Spleen (tissue), 11 donors: Measurements from ENCODE around the gene PTPRM. TPM values are rescaled to one million over a fixed set of nuclear protein-coding genes. Genes with fewer than 3 reads are reported as not detected.
"Not testable (repeated sequence)": the region's sequence is repeated elsewhere in the genome, so short reads cannot be mapped to it uniquely, and the experiment has no call there.

ENCODE experiments used
- DNase-seq: peaks from one replicate; pipeline ENCODE4 v3.0.0-alpha.2; 2020
- H3K27ac ChIP-seq, 8 donors: fragments of 200-600 bp; sonication (generic) in 7 of 8; 1 replicate in 4 of 8; 2 replicates in 4 of 8; pipeline versions ENCODE4 v1.5.0 to v1.8.0; 2016 to 2021; ENCODE audit warnings: inconsistent platforms in 4 of 8, mild to moderate bottlenecking in 4 of 8, moderate library complexity in 1 of 8
- H3K27me3 ChIP-seq, 7 donors: fragments of 200-600 bp; sonication (generic) in 6 of 7; replicated peaks in 1 of 7; 1 replicate in 4 of 7; 2 replicates in 3 of 7; pipeline versions ENCODE4 v1.5.0 to v1.8.0; 2016 to 2021; ENCODE audit warnings: inconsistent platforms in 3 of 7, mild to moderate bottlenecking in 1 of 7
- H3K36me3 ChIP-seq, 6 donors: fragments of 200-600 bp; sonication (generic) in 5 of 6; 1 replicate in 4 of 6; 2 replicates in 2 of 6; pipeline versions ENCODE4 v1.5.0 to v1.8.0; 2016 to 2021; ENCODE audit warnings: inconsistent platforms in 2 of 6
- H3K4me1 ChIP-seq, 6 donors: fragments of 200-600 bp; sonication (generic) in 5 of 6; 1 replicate in 3 of 6; 2 replicates in 3 of 6; pipeline versions ENCODE4 v1.5.0 to v1.8.0; 2016 to 2021; ENCODE audit warnings: inconsistent platforms in 3 of 6
- H3K4me3 ChIP-seq, 8 donors: fragments of 200-600 bp; sonication (generic) in 7 of 8; 1 replicate in 4 of 8; 2 replicates in 4 of 8; pipeline versions ENCODE4 v1.5.0 to v1.8.0; 2016 to 2021; ENCODE audit warnings: inconsistent platforms in 4 of 8, mild to moderate bottlenecking in 4 of 8, moderate library complexity in 2 of 8
- H3K9me3 ChIP-seq, 8 donors: fragments of 200-600 bp; sonication (generic) in 7 of 8; 1 replicate in 4 of 8; 2 replicates in 4 of 8; pipeline versions ENCODE4 v1.5.0 to v1.8.0; 2016 to 2021; ENCODE audit warnings: inconsistent platforms in 4 of 8
- POLR2A ChIP-seq, 3 donors: fragments of 450-650 bp; IDR thresholded peaks; one replicate each; pipeline ENCODE4 v1.5.1; 2017; ENCODE audit warnings: antibody characterized with exemption in 3 of 3, mild to moderate bottlenecking in 1 of 3
- POLR2AphosphoS5 ChIP-seq, 3 donors: sonication (generic); formaldehyde crosslinking; IDR thresholded peaks; one replicate each; pipeline ENCODE4 v1.5.1; 2017; ENCODE audit warnings: antibody characterized with exemption in 3 of 3
- WGBS, 5 donors: extraction: QIAGEN DNeasy Blood & Tissue Kit in 3 of 5; methylation state at CpG; one replicate each; pipeline versions ENCODE4 v1.1.5 to v1.1.7; 2013 to 2018; 5-methylcytosine and 5-hydroxymethylcytosine counted together
- intact Hi-C: fragments of 100-400 bp; cut with DNase I; formaldehyde crosslinking; loops from one replicate; pipeline ENCODE4 v1.15.0; 2023; ENCODE audit warnings: low total_unique reads
- polyA plus RNA-seq, 3 donors: library from polyadenylated mRNA; stranded (reverse); fragments of 200-250 nt; gene quantifications; one replicate each; pipeline ENCODE4 v1.2.1, GENCODE V29; 2013
- total RNA-seq, 7 donors: library from RNA; depleted of rRNA in 3 of 7; stranded (reverse); fragments of >200 nt in 3 of 7; fragmentation: NEBNext Ultra II Directional in 4 of 7; extraction: Animal tissue kit (Norgen Biotek cat#: 25700) in 4 of 7; gene quantifications; one replicate each; pipeline versions ENCODE4 v1.1.0 to v1.2.1, GENCODE V29; 2016 to 2021
- TF ChIP-seq, protein P1 (sequence below), 11 experiments: fragments of 200-600 bp in 7 of 11; fragments of 450-650 bp in 4 of 11; sonication (generic) in 4 of 11; IDR thresholded peaks in 8 of 11; conservative IDR thresholded peaks in 3 of 11; 1 replicate in 7 of 11; 2 replicates in 4 of 11; pipeline versions ENCODE4 v1.4.0 to v1.8.0; 2016 to 2021; ENCODE audit warnings: antibody characterized with exemption in 11 of 11, inconsistent platforms in 4 of 11, mild to moderate bottlenecking in 1 of 11
- donor health status: healthy with polysubstance abuse.
- donor health status: DM: no; HTN: no; CAD: no; lungs with moderate emphysema.
- donor health status: DM: no; HTN: no; CAD: no.
- donor health status: Bipolar disorder and iron deficiency.
- donor health status: healthy.
- donor health status: DM: no; HTN: no; CAD: no.
- donor health status: DM: yes; HTN: yes; CAD: no.

PTPRM gene
- total and polyA plus RNA-seq, 10 donors, result 23.5 to 97.8 (median 62.8) TPM

DNA sequence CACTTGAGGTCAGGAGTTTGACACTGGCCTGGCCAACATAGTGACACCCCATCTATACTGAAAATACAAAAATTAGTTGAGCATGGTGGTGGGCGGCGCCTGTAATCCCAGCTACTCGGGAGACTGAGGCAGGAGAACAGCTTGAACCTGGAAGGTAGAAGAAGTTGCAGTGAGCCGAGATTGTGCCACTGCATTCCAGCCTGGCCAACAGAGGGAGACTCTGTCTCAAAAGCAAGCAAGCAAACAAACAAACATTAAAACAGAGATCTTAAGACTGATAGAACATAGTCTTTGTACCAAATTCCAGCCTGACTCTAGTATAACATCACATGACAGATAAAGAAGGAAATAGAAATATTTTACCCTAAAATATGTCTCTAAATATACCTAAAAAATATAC, 168.1 kb downstream of the PTPRM start:
- intact Hi-C loops, result no loop called here
- H3K4me1 ChIP-seq, result no peaks in the 10 kb centered on the region
- DNase-seq, result no peak
- H3K9me3 ChIP-seq, result peaks cover 0 to 14% (median 4%) of the 10 kb centered on the region in 8 donors
- TF ChIP-seq POLR2A (IDR thresholded peaks at IDR 0.05), result no peak
- TF ChIP-seq, protein P1, sequence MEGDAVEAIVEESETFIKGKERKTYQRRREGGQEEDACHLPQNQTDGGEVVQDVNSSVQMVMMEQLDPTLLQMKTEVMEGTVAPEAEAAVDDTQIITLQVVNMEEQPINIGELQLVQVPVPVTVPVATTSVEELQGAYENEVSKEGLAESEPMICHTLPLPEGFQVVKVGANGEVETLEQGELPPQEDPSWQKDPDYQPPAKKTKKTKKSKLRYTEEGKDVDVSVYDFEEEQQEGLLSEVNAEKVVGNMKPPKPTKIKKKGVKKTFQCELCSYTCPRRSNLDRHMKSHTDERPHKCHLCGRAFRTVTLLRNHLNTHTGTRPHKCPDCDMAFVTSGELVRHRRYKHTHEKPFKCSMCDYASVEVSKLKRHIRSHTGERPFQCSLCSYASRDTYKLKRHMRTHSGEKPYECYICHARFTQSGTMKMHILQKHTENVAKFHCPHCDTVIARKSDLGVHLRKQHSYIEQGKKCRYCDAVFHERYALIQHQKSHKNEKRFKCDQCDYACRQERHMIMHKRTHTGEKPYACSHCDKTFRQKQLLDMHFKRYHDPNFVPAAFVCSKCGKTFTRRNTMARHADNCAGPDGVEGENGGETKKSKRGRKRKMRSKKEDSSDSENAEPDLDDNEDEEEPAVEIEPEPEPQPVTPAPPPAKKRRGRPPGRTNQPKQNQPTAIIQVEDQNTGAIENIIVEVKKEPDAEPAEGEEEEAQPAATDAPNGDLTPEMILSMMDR (IDR thresholded peaks at IDR 0.05 in 8 of 11, conservative IDR thresholded peaks at IDR 0.05 in 3 of 11), result no peak
- no peak for TF ChIP-seq POLR2AphosphoS5 (IDR thresholded peaks at IDR 0.05)
- H3K27ac ChIP-seq, result no peak overlapping the region
- no peak overlapping the region for H3K4me3 ChIP-seq
- no peaks in the 10 kb centered on the region for H3K27me3 ChIP-seq
- WGBS, 5 donors, result 86 to 92% (median 87%) methylated on average over 4 of the region's 4 CpGs
- no peaks in the 10 kb centered on the region for H3K36me3 ChIP-seq

DNA sequence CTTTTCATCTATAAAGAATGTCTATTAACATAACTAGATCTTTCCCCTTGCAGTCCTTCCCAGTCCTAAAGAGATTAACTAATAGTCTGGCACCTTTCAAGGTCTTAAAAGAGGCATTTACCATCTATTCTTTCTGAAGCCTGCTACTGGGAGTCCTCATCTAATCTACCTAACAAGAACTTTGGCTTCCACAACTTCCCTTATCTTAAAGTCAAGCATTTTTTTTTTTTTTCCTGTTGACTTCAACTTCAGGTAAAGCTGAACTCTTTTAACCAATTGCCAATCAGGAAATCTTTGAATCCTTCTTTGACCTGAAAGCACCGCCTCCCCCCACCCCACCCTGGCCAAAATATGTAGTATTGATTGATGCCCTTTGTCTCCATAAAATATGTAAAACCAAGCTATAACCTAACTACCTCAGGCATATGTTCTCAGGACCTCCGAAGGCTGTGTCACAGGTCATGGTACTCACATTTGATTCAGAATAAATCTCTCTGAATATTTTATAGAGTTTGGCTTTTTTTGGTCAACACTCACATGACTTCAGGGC, 168.6 kb downstream of the PTPRM start:
- Histone ChIP-seq H3K27ac (no peak overlapping the region), H3K4me3 (no peak overlapping the region), H3K9me3 (peaks cover 0 to 14% (median 4%) of the 10 kb centered on the region in 8 donors), H3K4me1 (peaks cover 0 to under 1% (median 0%) of the 10 kb centered on the region in 6 donors), H3K27me3 (no peaks in the 10 kb centered on the region), H3K36me3 (no peaks in the 10 kb centered on the region)
- WGBS, 5 donors, result 77 to 91% (median 86%) methylated on average over 2 of the region's 2 CpGs
- intact Hi-C loops, result no loop called here
- no peak for TF ChIP-seq POLR2AphosphoS5 (IDR thresholded peaks at IDR 0.05)
- no peak for TF ChIP-seq POLR2A (IDR thresholded peaks at IDR 0.05)
- TF ChIP-seq, protein P1 (IDR thresholded peaks at IDR 0.05 in 8 of 11, conservative IDR thresholded peaks at IDR 0.05 in 3 of 11), result no peak
- DNase-seq, result no peak

DNA sequence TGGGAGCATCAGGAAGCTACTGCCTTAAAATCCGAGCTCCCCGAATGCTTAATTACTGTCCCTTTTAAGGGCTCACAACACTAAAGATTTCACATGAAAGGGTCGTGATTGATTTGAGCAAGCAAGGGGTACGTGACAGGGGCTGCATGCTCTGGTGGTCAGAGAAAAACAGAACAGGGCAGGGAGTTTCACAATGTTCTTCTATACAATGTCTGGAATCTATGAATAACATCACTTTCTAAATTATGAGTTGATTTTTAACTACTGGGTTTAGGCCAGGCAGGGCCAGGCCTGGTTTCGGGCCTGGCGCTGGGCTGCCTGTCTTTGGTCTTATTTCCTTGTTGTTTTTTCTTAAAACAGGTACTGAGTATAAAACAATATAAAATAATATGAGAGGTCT, 169.4 kb downstream of the PTPRM start:
- H3K36me3 ChIP-seq, DNase-seq, H3K27me3 ChIP-seq, H3K27ac ChIP-seq, intact Hi-C loops, H3K4me1 ChIP-seq, H3K4me3 ChIP-seq: not testable (repeated sequence)
- H3K9me3 ChIP-seq, result peaks cover 0 to 14% (median 4%) of the 10 kb centered on the region in 8 donors
- whole genome bisulfite sequencing, 5 donors, result 89 to 96% (median 92%) methylated on average over 6 of the region's 6 CpGs

DNA sequence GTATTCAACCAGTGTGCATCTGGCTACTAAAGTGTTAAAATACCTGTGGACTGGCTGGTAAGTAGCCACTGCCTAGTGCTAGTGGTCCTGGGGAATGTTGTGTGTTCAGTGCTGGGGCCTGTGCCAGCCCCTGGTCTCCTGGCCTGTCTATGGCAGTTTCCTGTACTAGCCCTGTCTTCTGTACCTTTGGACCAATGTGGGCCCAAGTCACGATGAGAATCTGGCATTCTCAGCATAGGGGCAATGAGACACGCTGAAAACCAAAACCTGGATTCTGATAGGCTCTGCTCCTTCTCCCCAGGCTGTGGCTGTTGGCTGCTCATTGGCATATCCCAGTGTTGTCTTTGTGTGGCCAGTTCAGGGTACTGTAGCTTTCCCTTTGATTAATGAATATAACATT, 170.4 kb downstream of the PTPRM start:
- Histone ChIP-seq H3K27me3 (no peaks in the 10 kb centered on the region), H3K9me3 (peaks cover 0 to 11% (median 3%) of the 10 kb centered on the region in 8 donors), H3K36me3 (no peaks in the 10 kb centered on the region), H3K4me3 (no peak overlapping the region), H3K4me1 (peaks cover 0 to 15% (median 2%) of the 10 kb centered on the region in 6 donors), H3K27ac (no peak overlapping the region)
- DNase-seq, result no peak
- intact Hi-C loops, result no loop called here
- TF ChIP-seq, protein P1 (IDR thresholded peaks at IDR 0.05 in 8 of 11, conservative IDR thresholded peaks at IDR 0.05 in 3 of 11), result no peak
- TF ChIP-seq POLR2A (IDR thresholded peaks at IDR 0.05) (no peak), POLR2AphosphoS5 (IDR thresholded peaks at IDR 0.05) (no peak)
- WGBS, 5 donors, result 90 to 98% (median 92%) methylated on average over 2 of the region's 2 CpGs
